RKO (cell line): ENCODE data around the gene NEK7.
A peak's percentile ranks its signal among the peaks of the same experiment; 100 is the strongest.
"Not testable (repeated sequence)": the region's sequence is repeated elsewhere in the genome, so short reads cannot be mapped to it uniquely, and the experiment has no call there.

ENCODE experiments used
- DNase-seq: peaks from one replicate; pipeline ENCODE4 v3.0.0-alpha.2; 2016; ENCODE audit warnings: low spot score

Gene NEK7

GRCh38 chr1:198205016-198205684, 48.4 kb downstream of the NEK7 start:
- DNase-seq: no peak

- DNase-seq: no peak
Observed at GRCh38 chr1:198206292-198206691, 49.5 kb downstream of the NEK7 start.

DNA sequence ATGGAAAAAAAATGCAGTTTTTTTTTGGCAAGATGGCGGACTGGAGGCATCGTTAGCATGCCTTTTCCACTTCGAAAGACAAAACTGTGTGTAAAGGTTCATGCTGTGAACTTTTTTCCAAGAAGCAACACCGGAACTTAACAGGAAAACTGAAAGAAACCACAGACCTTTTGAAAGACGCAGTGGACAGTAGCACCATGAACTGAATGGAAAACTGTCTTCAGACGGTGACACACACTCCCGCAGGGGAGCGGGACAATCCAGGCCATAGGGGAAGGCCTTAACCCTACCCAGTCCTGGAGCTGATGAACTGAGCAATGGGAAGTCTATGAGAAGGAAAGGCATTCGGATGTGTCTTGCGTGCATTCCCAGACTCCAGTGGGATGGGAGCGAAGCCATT, 54.9 kb downstream of the NEK7 start:
- DNase-seq: no peak

GRCh38 chr1:198212126-198212525, 55.3 kb downstream of the NEK7 start:
- no peak for DNase-seq

DNA sequence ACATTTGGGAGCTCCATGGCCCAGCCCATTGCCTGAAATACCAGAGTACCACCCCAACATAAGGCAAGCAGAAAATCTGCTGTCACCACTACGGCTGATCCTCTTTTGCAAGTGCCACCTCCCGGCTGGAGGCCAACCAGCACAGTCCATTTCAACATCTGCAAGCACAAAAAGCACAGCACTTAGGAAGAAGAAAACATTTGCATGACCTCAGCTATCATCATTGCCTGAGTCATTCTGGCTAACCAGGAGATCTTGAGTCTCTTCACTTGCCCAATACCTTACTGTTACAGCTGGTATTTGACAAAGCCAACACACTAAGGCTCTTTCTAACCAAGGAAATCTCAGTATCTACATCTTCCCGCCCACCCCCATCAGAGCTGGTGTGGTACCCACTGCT, 55.9 kb downstream of the NEK7 start:
- peak; percentile 33 for DNase-seq

GRCh38 chr1:198214924-198215323, 58.1 kb downstream of the NEK7 start:
- DNase-seq: no peak

DNA sequence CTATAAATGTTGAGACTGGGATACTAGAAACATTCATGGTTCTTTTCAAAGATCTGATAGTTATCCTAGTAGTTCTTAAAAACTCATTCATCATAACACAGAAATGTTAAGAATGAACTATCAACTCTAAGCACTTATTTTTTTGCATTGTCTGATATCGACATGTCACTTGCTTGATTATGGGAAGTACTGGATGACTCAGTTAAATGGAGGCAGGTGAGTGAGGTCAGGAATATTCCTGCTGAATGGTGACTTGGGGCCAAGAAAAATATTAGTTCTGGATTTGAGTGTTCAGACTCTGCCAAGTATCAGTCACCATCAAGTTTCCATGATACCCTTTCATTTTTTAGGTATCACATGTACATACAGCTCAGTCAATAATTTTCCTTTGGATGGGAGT, 63.6 kb downstream of the NEK7 start:
- DNase-seq: no peak

- not testable (repeated sequence) for DNase-seq
Observed at GRCh38 chr1:198227010-198227409, 70.2 kb downstream of the NEK7 start.

DNA sequence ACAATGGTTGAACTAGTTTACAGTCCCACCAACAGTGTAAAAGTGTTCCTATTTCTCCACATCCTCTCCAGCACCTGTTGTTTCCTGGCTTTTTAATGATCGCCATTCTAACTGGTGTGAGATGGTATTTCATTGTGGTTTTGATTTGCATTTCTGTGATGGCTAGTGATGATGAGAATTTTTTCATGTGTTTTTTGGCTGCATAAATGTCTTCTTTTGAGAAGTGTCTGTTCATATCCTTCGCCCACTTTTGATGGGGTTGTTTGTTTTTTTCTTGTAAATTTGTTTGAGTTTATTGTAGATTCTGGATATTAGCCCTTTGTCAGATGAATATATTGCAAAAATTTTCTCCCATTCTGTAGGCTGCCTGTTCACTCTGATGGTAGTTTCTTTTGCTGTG, 70.7 kb downstream of the NEK7 start:
- DNase-seq: not testable (repeated sequence)

DNA sequence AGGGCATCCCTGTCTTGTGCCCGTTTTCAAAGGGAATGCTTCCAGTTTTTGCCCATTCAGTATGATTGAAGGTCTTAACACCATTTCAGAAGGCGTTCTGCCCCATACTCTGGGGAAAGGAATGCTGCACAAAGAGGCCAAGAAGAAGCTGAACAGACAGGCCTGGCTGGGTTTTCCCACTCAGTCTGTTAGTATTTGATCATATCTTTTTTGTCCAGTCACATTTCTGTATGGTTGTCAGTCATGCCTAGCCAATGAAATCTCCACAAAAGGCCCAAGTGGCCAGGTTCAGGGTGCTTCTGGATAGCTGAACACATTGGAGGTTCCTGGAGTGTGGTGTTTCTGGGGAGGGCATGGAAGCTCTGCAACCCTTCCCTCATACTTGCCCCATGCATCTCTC, 72.1 kb downstream of the NEK7 start:
- no peak for DNase-seq

DNA sequence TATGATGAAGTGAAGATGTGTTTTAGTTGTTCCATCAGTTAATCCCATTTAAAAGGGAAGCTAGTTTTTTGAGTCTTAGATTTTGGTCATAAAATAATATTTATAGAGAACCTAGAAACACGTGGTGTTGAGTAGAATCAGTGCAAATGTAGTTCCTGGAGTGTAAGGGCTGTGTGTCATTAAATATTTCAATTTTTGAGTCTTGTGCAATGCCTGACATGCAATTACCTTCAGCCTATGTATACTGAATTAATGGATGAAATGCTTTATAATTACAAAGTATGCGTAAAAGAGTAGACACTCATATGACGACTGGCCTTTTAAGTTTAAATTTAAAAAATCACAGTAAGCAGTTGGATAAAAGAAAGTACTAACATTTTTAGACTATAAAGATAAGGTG, 75.0 kb downstream of the NEK7 start:
- no peak for DNase-seq

DNA sequence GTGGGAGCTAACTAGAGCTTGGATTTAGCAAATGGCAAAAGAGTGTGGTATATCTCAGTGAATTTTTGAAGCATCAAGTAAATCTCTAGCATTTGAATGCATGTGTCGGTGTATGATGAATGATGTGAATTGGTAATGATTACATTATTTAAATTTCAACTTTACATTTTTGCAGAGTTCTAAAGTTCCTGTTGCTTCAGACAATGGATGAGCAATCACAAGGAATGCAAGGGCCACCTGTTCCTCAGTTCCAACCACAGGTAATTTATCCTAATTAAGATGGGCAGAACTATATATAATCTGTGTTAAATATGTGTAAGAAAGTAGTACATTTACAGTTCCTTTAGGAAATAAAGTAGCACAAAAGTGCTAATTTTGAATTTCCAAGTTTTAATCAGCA, 75.6 kb downstream of the NEK7 start:
- DNase-seq: no peak

DNA sequence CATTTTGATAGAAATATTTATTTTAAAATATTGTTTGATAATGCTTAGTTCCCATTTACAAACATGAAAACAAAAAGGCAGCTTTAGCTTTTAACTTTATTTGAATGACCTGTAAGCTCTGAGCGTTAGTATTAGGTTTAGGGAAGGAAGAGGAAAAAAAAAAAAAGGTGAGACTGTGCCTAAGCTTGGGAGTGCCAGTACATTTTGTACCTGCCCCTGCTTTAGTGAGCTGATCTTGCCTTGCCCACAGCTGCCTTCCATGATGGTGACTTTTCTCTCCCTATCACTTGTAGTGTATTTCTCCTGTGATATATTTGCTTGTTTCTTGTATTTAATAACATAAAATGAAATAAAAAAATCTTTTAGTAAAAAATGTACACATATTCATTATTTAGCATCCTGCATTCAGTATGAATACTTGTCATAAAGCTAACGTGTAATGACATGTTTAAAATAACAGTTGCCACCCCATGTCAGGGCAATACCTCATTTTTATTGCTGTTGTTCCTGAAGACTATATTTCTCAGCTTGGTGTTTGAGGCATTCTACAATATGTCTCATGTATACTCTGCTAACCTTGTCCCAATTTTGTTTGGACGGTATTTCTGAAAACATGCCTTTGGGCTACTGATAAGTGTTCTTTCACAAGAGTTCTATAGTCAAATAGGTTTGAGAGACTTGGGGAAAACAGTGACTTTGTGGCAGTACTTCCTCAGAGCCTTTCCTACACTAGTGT, 76.3 kb downstream of the NEK7 start:
- DNase-seq: no peak

GRCh38 chr1:198234520-198235251, 77.9 kb downstream of the NEK7 start:
- DNase-seq: no peak

GRCh38 chr1:198238121-198238520, 81.3 kb downstream of the NEK7 start:
- no peak for DNase-seq

DNA sequence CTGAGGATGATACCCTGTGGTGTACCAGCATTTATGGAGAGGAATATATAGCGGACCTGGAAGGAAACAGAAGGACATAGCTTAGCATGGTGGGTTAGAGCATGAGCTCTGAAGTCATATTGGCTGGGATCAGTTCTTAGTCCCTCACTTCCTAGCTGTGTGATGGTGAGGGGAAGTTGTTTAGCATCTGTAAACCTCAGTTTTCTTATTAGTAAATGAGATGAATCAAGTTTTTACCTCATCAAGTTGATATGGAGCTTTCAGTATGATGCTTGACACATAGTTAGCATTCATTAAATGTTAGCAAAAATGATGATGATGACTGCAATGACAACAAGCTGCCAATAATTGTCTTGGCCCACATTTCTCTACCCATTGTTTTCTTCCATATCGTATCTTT, 84.8 kb downstream of the NEK7 start:
- DNase-seq: no peak

GRCh38 chr1:198244772-198245171, 88.0 kb downstream of the NEK7 start:
- no peak for DNase-seq

DNA sequence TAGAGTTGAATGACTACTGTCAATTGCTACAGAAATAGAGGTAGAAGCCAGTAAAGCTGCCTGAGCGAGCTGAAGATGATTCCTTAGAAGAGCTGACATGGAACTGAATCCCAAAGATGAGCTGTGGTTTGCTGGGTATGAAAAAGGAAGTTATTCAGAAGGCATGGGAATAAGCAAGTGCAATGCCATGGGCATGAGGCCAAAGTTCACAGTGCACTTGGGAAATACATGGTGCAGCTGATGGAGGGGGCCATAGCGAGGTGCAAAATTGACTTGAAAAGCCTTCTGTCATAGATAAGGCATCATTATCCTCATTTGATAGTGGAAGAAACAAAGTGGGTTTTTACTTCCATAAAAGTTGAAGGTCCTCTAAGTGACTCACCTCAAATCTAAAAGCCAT, 88.6 kb downstream of the NEK7 start:
- DNase-seq: no peak

DNA sequence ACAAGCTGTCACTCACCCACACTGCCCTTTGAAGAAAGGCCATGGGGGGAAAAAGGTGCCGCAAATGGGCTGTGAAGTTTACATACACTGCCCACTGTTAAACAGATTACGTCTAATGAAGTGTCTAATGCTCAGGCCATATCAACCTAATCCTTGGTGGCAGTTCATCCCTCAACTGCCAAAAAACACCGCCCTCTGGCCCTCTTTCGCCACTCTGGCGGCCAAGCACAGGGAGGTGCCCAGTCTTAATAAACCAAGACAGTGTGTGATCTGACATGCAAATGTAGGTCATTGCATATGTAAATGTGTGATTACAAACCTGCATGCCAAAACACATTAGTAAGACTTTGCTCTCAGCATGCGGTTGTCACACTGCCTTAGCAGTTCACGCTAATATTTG, 89.5 kb downstream of the NEK7 start:
- DNase-seq: no peak

GRCh38 chr1:198253259-198253658, 96.5 kb downstream of the NEK7 start:
- no peak for DNase-seq

DNA sequence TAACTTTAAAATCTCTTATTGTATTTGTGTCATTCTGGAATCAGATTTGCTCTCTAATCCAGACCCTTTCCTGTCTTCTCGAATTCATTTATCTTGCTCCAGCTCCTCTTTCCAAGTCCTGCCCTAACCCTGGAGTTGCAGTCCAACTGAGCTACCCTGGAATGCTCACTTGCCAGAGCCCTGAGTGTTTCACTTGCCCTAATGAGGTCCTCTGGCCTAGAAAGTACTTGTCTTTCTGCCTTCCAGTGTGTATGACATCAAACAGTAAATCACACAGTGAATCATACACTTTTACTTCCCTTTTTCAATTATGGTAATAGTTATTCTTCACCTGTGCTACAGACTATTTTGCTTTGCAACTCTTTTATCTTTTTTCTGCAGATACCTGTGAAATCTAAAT, 96.9 kb downstream of the NEK7 start:
- DNase-seq: no peak

- no peak for DNase-seq
Observed at GRCh38 chr1:198254521-198254920, 97.7 kb downstream of the NEK7 start.

- DNase-seq: no peak
Observed at GRCh38 chr1:198254948-198255347, 98.2 kb downstream of the NEK7 start.
